Loucy (cell line): ENCODE results near the gene DNM2.

ENCODE experiments used
- H2AFZ ChIP-seq: fragments of 200-600 bp; sonication (generic); 2 replicates; pipeline ENCODE4 v1.6.0; 2016; ENCODE audit warnings: antibody characterized with exemption, mild to moderate bottlenecking, low read length, moderate library complexity
- H3F3A ChIP-seq: fragments of 200-600 bp; 2 replicates; pipeline ENCODE4 v1.6.0; 2016; ENCODE audit warnings: antibody characterized with exemption, low read depth, mild to moderate bottlenecking
- H3K27me3 ChIP-seq: fragments of 200-600 bp; sonication (generic); 2 replicates; pipeline ENCODE4 v1.6.1; 2014; ENCODE audit warnings: low read length, mild to moderate bottlenecking; ENCODE audit not compliant: insufficient read depth, poor library complexity, severe bottlenecking
- H3K36me3 ChIP-seq: fragments of 200-600 bp; sonication (generic); 2 replicates; pipeline ENCODE4 v1.6.1; 2016; ENCODE audit warnings: low read length; ENCODE audit not compliant: insufficient read depth
- H3K4me1 ChIP-seq: fragments of 200-600 bp; sonication (generic); 2 replicates; pipeline ENCODE4 v1.5.1; 2014; ENCODE audit warnings: low read length, mild to moderate bottlenecking; ENCODE audit not compliant: insufficient read depth, poor library complexity, severe bottlenecking
- H3K4me2 ChIP-seq: fragments of 200-600 bp; sonication (generic); 2 replicates; pipeline ENCODE4 v1.6.0; 2014; ENCODE audit warnings: antibody characterized with exemption, low read length, low read depth, mild to moderate bottlenecking; ENCODE audit not compliant: poor library complexity, severe bottlenecking
- H3K4me3 ChIP-seq: fragments of 200-600 bp; sonication (generic); 2 replicates; pipeline ENCODE4 v1.5.1; 2014; ENCODE audit warnings: low read length, mild to moderate bottlenecking, mixed read lengths; ENCODE audit not compliant: poor library complexity, severe bottlenecking
- H3K79me2 ChIP-seq: fragments of 200-600 bp; sonication (generic); 2 replicates; pipeline ENCODE4 v1.6.1; 2014; ENCODE audit warnings: low read length; ENCODE audit not compliant: insufficient read depth
- H3K9ac ChIP-seq: fragments of 200-600 bp; sonication (generic); 2 replicates; pipeline ENCODE4 v1.6.0; 2014; ENCODE audit warnings: mild to moderate bottlenecking, low read depth, low read length, moderate library complexity; ENCODE audit not compliant: poor library complexity, severe bottlenecking
- H3K9me2 ChIP-seq: fragments of 200-600 bp; sonication (generic); replicated peaks from 2 replicates; pipeline ENCODE4 v1.6.1; 2016; ENCODE audit warnings: low read depth, low read length, mixed read lengths
- H3K9me3 ChIP-seq: fragments of 200-600 bp; sonication (generic); 2 replicates; pipeline ENCODE4 v1.6.1; 2014; ENCODE audit warnings: mild to moderate bottlenecking, antibody characterized with exemption, low read length, low read depth; ENCODE audit not compliant: insufficient read depth
- H4K20me1 ChIP-seq: fragments of 200-600 bp; sonication (generic); 2 replicates; pipeline ENCODE4 v1.6.0; 2014; ENCODE audit warnings: antibody characterized with exemption, low read length, mild to moderate bottlenecking; ENCODE audit not compliant: insufficient read depth, poor library complexity, severe bottlenecking
- CTCF ChIP-seq: fragments of 200-600 bp; sonication (generic); conservative IDR thresholded peaks from 2 replicates; pipeline ENCODE4 v1.5.1; 2014; ENCODE audit warnings: mild to moderate bottlenecking, antibody characterized with exemption, low read length
- EZH2phosphoT487 ChIP-seq: fragments of 200-600 bp; IDR thresholded peaks from 2 replicates; pipeline ENCODE4 v1.6.1; 2018; ENCODE audit warnings: antibody characterized with exemption, mild to moderate bottlenecking, moderate library complexity, borderline replicate concordance

DNM2 gene

DNA sequence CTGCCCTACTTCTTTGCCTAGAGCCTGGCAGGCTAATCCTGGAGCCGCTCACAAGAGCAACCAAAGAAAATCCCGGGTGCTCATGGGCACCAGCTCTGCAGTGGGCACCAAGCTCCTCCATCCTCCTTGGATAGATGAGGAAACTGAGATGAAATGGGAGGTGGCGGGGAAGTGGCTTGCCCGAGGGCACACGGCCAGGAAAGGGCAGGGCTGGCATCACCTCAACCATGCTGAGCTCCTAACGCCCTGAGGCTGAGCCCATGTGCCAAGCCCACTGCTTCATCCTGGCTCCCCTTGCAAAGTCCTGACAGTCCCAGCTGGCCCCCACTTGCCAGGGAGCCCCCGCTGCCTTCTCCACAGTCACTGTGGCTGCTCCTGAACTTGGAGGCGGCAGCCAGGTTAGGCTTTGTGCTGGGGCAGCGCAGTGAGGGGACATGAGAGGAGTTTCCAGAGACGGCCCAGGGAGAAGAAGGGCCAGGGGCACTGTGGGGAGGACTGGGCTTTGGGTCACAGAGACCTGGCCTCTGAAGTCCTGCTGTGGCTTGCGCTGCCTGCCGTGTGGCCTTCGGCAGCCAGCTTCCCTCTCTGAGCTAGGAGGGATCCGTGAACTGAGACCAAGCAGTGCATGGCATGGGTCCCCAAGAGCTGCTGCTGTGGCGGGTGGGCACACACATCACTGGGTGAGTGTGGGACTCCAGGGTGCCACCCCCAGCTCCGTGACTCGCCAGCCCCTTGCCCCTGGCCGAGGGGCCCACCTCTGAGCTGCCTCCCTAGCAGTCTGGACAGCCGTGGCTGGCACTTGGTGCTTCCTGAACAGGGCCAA is 100.6 kb downstream of the DNM2 start:
- no peak for TF ChIP-seq CTCF
- TF ChIP-seq EZH2phosphoT487, result no peak
- Histone ChIP-seq H3K4me3 (no peak overlapping the region), H3F3A (no peaks in the 10 kb centered on the region), H3K4me2 (no peak overlapping the region), H3K79me2 (no peaks in the 10 kb centered on the region), H3K4me1 (no peaks in the 10 kb centered on the region), H3K27me3 (no peaks in the 10 kb centered on the region), H3K9ac (no peak overlapping the region), H3K36me3 (peaks cover 42% of the 10 kb centered on the region; the same call in 1 of the 2 replicates), H3K9me2 (no peaks in the 10 kb centered on the region), H2AFZ (no peak overlapping the region), H3K9me3 (no peaks in the 10 kb centered on the region), H4K20me1 (no peaks in the 10 kb centered on the region)

- Histone ChIP-seq H3F3A (no peaks in the 10 kb centered on the region), H4K20me1 (no peaks in the 10 kb centered on the region), H3K4me3 (no peak overlapping the region), H3K9me2 (no peaks in the 10 kb centered on the region), H3K9ac (no peak overlapping the region), H3K4me2 (no peak overlapping the region), H3K9me3 (no peaks in the 10 kb centered on the region), H3K27me3 (no peaks in the 10 kb centered on the region), H2AFZ (no peak overlapping the region), H3K79me2 (no peaks in the 10 kb centered on the region), H3K36me3 (peaks cover 48% of the 10 kb centered on the region; the same call in 1 of the 2 replicates), H3K4me1 (no peaks in the 10 kb centered on the region)
- TF ChIP-seq CTCF (no peak), EZH2phosphoT487 (no peak)
Observed at GRCh38 chr19:10819124-10820060, 101.5 kb downstream of the DNM2 start.

DNA sequence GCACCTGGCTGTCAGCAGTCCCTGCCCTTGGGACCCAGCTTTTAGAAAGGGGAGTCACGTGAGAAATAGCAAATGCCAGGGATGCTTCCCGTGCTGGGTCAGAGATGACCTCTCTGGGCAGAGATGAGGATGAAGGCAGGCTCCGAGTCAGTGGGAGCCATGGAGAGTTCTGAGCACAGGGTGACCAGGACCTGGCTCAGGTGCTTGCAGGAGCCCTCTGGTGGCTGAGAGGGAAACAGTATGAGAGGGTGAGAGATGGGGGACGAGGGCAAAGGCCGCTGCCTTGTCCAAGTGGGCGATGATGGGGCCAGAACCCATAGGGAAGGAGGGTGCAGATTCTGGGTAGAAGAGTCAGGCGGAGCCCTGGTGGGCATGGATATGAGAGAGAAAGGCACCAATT is 102.3 kb downstream of the DNM2 start:
- Histone ChIP-seq H3F3A (no peaks in the 10 kb centered on the region), H3K4me1 (no peaks in the 10 kb centered on the region), H3K79me2 (no peaks in the 10 kb centered on the region), H2AFZ (no peak overlapping the region), H3K9me3 (no peaks in the 10 kb centered on the region), H3K9ac (no peak overlapping the region), H3K27me3 (no peaks in the 10 kb centered on the region), H3K4me2 (no peak overlapping the region), H3K4me3 (no peak overlapping the region), H3K36me3 (peaks cover 50% of the 10 kb centered on the region; the same call in 1 of the 2 replicates), H4K20me1 (no peaks in the 10 kb centered on the region), H3K9me2 (no peaks in the 10 kb centered on the region)
- TF ChIP-seq CTCF (peak; percentile 49), EZH2phosphoT487 (no peak)
